ES-I3 (cell line): ENCODE measurements around the gene RTN4R.
"Not testable (repeated sequence)": the region's sequence is repeated elsewhere in the genome, so short reads cannot be mapped to it uniquely, and the experiment has no call there.

Experiments
- H3K36me3 ChIP-seq: 2 replicates; pipeline ENCODE4 v1.6.1; 2013; ENCODE audit warnings: mild to moderate bottlenecking, low read length, control low read depth, moderate library complexity; ENCODE audit not compliant: insufficient read depth
- H3K4me1 ChIP-seq: 2 replicates; pipeline ENCODE4 v1.6.1; 2013; ENCODE audit warnings: mild to moderate bottlenecking, control low read depth, low read length; ENCODE audit not compliant: insufficient read depth
- H3K9ac ChIP-seq: 2 replicates; pipeline ENCODE4 v1.6.1; 2013; ENCODE audit warnings: low read depth, mild to moderate bottlenecking, low read length, moderate library complexity
- H3K9me3 ChIP-seq: 2 replicates; pipeline ENCODE4 v1.6.1; 2013; ENCODE audit warnings: mild to moderate bottlenecking, low read length, moderate library complexity; ENCODE audit not compliant: control insufficient read depth, insufficient read depth

Gene RTN4R

DNA sequence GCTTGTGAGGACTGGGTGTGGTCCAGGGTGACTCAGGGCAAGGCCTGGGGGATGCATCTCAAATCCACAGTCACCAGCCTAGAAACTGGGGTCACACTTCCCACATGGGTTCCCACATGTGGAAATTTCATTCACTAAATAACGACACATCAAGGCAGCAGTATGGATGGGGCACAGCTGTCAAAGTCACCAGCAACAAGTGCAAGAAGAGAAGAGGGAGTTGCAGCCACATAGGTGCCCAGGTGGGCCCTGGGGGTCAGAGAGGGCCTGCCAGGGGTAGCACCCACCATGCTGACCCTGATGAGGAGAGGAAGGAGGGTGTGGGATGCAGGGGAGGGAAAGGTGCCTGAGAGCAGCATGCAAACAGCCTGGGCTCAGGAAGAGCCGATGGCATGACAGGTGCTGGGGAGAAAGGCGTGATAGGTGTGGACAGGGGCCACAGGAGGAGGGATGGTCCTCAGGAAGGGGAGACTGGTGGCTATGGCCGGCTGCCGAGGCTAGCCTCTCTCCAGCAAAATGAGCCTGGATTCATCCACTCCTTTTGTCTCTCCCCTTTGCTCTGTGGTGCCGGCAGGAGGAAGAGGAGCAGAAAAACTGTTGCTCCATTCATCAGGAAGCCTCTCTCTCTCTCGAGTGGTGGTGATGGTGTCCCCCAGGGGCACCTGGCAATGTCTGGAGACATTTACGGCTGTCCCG, 29.4 kb upstream of the RTN4R start:
- no peaks in the 10 kb centered on the region for H3K9me3 ChIP-seq
- H3K4me1 ChIP-seq = no peaks in the 10 kb centered on the region
- H3K36me3 ChIP-seq = no peaks in the 10 kb centered on the region
- H3K9ac ChIP-seq = no peak overlapping the region

DNA sequence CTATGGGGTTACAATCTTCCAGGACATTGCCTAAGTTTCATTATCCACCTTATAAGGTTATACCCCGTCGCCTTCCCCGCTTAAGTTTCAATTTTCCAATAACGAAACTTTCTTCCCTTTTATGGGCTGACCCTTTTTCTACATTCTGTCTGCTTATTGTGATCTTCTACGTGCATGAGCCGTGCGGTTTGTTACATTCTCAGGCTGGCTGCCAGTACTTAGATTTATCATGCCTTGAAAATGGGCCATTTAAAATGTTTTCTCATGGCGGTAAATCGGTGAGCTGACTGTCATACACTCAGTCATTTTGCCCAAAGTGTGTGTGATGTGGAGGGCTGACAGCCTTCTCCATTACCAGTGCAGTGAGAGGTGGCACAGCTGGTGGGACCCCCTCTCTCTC, 28.5 kb upstream of the RTN4R start:
- H3K9me3 ChIP-seq = no peaks in the 10 kb centered on the region
- H3K36me3 ChIP-seq = no peaks in the 10 kb centered on the region
- H3K4me1 ChIP-seq = no peaks in the 10 kb centered on the region
- no peak overlapping the region for H3K9ac ChIP-seq

DNA sequence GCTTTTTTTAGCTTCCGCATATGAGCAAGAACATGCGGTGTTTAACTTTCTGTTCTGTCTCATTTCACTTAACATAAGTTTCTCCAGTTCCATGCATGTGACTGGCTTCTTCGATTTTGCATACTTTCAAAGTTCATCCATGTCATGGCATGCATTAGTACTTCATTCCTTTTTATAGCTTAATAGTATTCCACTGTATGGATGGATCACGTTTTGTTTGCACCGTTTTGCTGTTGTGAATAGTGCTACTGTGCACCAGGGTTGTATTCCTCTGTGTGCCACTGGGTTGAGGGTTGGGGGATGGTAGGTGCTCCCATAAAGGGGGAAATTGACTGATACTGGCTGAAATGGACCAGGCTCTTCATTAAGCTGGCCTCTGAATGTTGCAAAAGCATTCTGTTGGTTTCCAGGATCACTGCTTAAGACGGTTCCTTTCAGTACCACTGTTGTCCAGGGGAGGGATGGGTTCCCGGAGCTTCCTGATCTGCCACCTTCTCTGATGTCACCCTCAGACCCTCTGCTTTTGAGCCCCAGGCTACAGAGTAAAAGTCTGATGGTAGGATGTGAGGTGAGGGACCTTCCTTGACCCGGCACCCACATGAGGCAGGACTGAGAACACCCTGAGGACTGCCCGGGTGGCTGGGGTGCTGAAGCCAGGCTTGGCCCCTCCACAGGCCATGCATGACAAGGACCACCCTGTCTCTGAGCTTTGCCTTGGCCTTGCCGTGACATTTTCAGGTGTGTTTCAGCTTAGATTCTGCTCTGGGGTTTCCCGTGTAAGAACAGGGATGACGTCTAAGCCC, 27.3 kb upstream of the RTN4R start:
- H3K9me3 ChIP-seq = no peaks in the 10 kb centered on the region
- no peak overlapping the region for H3K9ac ChIP-seq
- H3K36me3 ChIP-seq = no peaks in the 10 kb centered on the region
- H3K4me1 ChIP-seq = no peaks in the 10 kb centered on the region

DNA sequence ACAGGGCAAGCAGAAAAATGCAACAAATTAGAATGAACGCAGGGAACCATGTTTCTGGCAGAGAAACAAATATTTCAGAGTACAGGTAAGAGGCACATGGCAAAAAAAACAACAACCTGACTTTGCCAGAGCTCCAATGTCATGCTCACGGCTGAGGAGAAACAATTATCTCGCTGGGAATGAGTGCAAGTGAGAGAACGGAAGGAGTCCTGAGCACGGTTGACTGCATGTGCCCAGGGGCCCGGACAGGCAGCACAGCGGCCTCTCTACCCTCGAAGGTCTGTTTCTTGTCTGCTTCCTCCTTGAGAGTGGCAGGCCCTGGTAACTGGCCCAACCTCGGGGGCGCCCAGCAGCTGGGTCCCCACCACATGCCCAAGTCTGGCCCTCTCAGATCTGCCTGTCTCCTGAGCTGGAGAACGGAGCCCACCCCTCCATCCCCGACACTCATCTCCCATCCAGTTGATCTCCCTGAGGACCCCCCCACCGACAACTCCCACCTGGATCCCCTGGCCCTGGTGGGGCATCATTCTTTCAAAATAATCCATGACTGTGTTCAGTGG, 24.6 kb upstream of the RTN4R start:
- no peaks in the 10 kb centered on the region for H3K4me1 ChIP-seq
- H3K9ac ChIP-seq = no peak overlapping the region
- no peaks in the 10 kb centered on the region for H3K9me3 ChIP-seq
- H3K36me3 ChIP-seq = no peaks in the 10 kb centered on the region

DNA sequence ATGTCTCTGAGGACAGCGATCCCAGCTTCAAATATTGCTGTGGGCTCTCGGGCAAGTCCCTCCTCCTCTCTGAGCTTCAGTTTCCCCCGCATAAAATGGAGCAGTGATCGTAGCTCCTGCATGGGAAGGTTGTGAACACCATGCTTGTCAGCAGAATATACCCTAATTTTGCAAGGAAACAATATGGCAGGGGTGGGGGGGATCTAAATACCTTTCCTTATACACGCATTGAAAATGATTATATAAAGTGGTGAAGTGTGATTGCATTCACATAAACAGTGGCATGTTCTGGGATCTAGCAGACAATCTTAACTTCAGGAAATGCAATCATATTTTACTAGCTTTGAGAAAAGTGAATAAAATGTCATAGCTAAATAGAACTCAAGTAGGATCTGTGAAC, 24.0 kb upstream of the RTN4R start:
- H3K9me3 ChIP-seq = no peaks in the 10 kb centered on the region
- H3K36me3 ChIP-seq = no peaks in the 10 kb centered on the region
- H3K4me1 ChIP-seq = no peaks in the 10 kb centered on the region
- H3K9ac ChIP-seq = no peak overlapping the region

DNA sequence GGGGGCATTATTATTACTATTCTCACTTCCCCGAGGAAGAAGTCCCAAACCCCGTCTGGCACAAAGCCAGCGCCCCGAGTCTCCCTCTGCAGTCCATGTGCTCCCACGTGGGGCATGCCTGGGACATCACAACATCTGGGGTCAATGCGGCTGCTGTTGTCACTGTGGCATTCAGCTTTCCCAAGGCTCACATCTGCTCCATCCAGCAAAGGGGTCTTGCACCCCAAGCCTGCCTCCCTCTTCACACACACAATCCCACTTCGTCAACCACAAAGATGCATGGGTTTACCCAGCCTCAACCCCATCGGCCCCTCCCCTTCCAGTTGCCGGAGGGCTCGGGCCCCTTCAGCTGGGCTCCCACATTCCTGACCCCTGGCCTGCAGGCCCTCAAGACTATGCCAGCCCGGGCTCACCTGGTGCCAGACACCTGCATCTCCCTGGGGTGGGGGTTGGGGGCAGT, 23.5 kb upstream of the RTN4R start:
- no peaks in the 10 kb centered on the region for H3K4me1 ChIP-seq
- H3K9me3 ChIP-seq = no peaks in the 10 kb centered on the region
- H3K36me3 ChIP-seq = no peaks in the 10 kb centered on the region
- H3K9ac ChIP-seq = no peak overlapping the region

DNA sequence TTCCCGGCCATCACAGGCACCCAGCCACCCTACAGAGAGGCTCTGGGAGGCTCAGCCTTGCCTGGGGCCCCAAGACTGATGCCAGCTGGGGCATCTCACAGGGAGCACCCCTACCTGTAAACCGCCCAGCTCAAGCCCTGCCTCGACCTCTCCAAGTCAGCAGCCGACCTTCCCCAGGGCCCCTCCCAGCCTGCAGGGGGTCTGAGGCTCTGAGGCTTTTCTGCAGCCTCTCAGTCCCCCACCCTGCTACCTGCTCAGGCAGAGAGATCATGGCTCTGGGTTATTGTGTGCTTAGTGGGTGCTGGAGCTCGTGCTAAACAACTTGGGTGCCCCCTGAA, 23.1 kb upstream of the RTN4R start:
- no peaks in the 10 kb centered on the region for H3K9me3 ChIP-seq
- H3K36me3 ChIP-seq = no peaks in the 10 kb centered on the region
- H3K4me1 ChIP-seq = no peaks in the 10 kb centered on the region
- no peak overlapping the region for H3K9ac ChIP-seq

DNA sequence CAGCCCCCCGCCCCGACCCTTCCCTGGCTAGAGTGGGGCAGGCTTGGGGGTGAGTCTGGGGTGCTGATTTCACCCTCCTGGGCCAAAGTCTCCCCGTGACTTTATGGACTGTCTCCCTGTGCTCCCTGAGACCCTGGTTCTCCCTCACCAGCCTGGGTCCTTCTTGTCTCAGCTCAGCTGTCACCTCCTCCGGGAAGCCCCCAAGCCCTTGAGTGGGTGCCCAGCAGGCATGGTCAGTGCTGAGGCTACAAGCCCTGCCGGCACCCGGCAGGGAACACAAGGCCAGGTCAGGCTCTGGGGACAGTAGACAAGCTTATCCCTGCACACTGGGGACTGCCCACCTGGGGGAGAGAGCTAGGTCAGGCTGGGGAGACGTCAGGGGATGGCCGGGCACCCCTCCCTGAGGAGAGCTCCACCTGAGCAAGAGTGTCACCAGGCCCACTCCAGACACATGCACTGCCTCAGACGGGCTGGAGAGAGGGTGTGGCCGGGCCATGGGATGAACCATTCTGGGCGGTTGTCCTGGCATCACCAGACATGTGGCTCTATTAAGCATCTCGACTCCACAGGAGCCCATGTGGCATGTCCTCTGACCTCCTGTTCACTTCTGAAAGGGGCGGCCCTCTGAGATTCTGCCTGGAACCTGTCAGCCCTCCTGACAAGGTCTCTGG, 22.6 kb upstream of the RTN4R start:
- Histone ChIP-seq H3K9me3 (no peaks in the 10 kb centered on the region), H3K4me1 (no peaks in the 10 kb centered on the region), H3K36me3 (no peaks in the 10 kb centered on the region), H3K9ac (no peak overlapping the region)

DNA sequence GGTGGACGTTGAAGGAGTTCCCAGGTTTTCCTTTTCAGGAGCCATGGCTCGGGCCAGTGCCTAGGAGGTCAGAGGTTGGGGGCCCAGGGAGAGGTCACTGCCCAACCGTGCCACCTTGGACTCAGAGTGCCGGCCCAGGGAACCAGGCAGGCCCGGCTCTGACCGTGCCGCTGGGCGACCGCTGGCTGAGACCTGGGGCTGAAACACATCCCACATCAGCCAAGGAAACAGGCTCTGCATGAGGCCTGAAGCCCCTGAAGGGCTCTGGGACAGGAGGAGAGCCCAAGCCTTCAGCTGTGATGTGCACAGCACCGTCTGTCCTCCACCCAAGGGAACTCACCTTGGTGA, 21.9 kb upstream of the RTN4R start:
- Histone ChIP-seq H3K9me3 (no peaks in the 10 kb centered on the region), H3K4me1 (no peaks in the 10 kb centered on the region), H3K36me3 (no peaks in the 10 kb centered on the region), H3K9ac (no peak overlapping the region)

DNA sequence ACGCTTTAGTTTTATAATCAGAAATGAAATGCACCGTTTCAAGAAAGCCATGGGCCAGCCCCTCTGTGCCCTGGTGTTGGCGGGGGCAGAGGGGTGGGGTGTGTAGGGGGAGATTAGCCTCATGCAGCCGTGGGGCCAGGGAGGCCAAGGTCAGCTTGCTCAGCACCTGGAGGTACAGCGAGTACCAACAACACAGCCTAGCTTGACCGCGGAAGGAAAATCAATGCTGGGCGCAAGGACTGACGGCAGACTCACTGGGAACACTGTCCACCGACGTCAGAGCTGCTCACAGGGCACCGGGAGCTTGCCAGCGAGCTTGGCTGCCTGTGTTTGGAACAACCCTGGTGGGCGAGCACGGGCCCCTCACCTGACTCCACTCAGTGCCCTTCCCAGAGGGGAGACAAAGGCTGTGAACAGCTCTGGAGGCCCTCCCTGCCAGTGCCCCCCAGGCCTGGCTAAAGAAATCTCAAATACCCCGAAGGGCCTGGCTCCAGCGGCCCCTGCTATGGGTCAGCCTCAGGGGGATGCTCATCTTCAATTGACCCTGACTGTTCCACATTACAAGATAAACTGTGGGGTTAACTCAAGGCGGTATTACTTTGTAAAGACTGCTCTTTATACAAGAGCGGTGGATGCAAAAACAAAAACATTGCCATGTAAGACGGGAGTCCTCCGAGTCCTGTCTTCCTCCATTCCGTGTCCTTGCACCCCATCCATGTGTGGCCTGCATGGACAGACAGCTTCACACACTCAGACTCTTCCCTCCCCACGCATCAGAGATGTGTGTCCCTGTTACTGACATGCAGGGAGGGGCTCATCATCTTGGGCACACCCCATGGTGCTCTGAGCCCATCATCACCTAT, 21.3 kb upstream of the RTN4R start:
- H3K4me1 ChIP-seq, H3K9me3 ChIP-seq, H3K9ac ChIP-seq, H3K36me3 ChIP-seq: not testable (repeated sequence)

DNA sequence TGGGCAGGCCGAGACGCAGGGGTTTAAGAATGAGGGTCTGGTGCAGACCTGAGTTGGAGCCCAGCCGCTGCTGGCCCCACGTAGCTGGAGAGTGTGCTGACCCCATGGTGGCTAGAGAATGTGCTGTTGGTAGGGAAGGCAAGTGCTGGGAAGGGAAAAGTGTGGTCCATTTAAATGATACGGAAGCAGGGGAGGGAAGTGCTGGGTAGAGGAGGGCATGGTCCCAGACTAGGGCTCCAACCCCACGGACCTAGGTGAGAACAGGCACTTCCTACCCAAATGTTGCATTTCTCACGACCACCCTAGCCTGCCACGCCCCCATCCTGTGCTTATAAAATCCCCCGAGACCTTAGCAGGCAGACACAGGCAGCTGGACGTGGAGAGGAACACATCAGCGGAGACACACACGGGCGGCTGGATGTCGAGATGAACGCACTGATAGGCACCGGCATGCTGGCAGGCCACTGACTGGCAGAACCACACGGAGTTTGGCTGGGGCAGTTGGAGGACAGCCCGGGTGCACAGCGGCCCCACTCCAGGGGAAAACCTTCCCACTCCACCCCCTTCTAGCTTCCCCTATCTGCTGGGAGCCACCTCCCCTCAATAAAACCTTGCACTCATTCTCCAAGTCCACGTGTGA, 18.8 kb upstream of the RTN4R start:
- H3K9me3 ChIP-seq, H3K4me1 ChIP-seq, H3K36me3 ChIP-seq, H3K9ac ChIP-seq: not testable (repeated sequence)

DNA sequence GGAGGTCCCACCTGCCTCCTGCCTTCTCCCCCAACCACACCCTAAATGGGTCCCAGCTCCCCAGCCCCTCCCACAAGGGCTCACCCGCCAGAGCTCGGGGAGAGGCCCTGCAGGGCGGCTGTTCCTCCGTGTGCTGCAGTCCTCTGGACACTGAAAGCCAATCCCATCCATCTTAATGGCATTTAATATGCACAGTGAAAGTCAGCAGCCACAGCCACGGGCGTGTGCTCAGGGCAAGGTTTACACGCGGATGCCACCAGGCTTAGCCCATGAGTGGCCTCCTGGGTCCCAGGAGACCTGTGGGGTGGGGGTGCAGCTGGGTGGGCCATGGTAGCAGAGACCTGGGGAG, 18.2 kb upstream of the RTN4R start:
- H3K9ac ChIP-seq, H3K36me3 ChIP-seq, H3K4me1 ChIP-seq, H3K9me3 ChIP-seq: not testable (repeated sequence)

DNA sequence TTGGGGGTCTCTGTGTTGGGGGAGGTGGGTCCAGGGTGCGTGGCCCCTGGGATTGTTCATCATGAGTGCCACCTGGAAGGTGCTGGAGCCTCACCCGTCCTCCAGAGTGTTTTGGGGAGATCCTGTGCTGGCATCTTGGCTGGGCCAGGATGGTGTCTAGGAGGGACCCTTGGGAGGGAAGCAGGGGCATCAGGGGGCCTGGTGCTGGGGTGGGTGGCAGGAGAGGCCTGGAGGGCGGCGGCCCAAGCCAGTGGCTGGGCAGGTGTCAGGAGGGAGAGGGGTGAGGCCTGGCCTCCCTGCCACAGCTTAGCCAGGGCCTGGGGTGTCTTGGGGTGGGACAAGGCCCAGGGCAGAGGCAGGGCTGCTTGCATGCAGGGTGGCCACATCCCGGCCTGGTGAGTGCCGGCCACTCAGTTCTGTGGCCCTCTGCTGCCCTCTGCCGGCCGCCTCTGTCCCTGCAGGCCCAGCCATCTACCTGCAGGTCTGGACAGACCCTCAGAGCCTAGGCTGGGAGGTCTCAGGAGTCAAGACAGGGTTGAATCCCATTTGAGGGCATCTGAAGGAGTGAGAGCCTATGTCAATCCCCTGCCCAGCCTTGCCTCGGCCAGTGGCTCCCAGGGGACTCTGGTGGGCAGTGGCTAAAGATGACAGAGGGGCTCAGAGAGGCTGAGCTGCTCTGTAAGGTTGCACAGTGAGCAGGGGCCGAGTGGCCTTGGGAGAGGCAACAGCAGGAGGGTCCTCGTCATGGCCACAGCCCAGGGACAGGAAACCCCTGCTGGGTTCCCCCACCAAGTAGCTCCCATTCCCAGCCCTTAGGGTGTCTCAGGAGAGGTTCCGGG, 17.6 kb upstream of the RTN4R start:
- H3K4me1 ChIP-seq, H3K9me3 ChIP-seq, H3K9ac ChIP-seq, H3K36me3 ChIP-seq: not testable (repeated sequence)
